Muscle of leg (tissue), 11 donors: ENCODE data around the gene DOP1B. TPM values are rescaled to one million over a fixed set of nuclear protein-coding genes. Genes with fewer than 3 reads are reported as not detected.
A peak's percentile ranks its signal among the peaks of the same experiment; 100 is the strongest.
"Not testable (repeated sequence)": the region's sequence is repeated elsewhere in the genome, so short reads cannot be mapped to it uniquely, and the experiment has no call there.

Experiments
- DNase-seq: peaks from one replicate; pipeline ENCODE4 v3.0.0; 2013
- H3K27ac ChIP-seq: one replicate; pipeline ENCODE4 v1.5.1; 2013; ENCODE audit warnings: mild to moderate bottlenecking, low read length, control low read depth
- H3K27me3 ChIP-seq: one replicate; pipeline ENCODE4 v1.6.1; 2013; ENCODE audit warnings: low read length; ENCODE audit not compliant: control insufficient read depth, insufficient read depth
- H3K36me3 ChIP-seq: one replicate; pipeline ENCODE4 v1.6.1; 2013; ENCODE audit warnings: low read length; ENCODE audit not compliant: control insufficient read depth, insufficient read depth
- H3K4me1 ChIP-seq: one replicate; pipeline ENCODE4 v1.6.1; 2013; ENCODE audit warnings: low read length; ENCODE audit not compliant: control insufficient read depth, insufficient read depth
- H3K4me3 ChIP-seq: one replicate; pipeline ENCODE4 v1.5.1; 2013; ENCODE audit warnings: low read length, control low read depth
- H3K9me3 ChIP-seq: replicated peaks from 2 replicates; pipeline ENCODE4 v1.6.1; 2013; ENCODE audit warnings: low read depth, low read length; ENCODE audit not compliant: control insufficient read depth
- WGBS: methylation state at CpG from one replicate; pipeline ENCODE4 v1.1.5; 2013; ENCODE audit warnings: missing lambda C conversion rate; ENCODE audit not compliant: insufficient coverage; 5-methylcytosine and 5-hydroxymethylcytosine counted together
- polyA plus RNA-seq, 8 donors: library from polyadenylated mRNA; unstranded; fragments of 120-200 nt; gene quantifications; one replicate each; pipeline versions ENCODE4 v1.2.1 to v1.2.3, GENCODE V29; 2013; ENCODE audit warnings: inconsistent platforms in 1 of 8, low replicate concordance in 1 of 8; ENCODE audit not compliant: insufficient read length in 8 of 8, insufficient read depth in 1 of 8
- total RNA-seq: library from RNA; stranded (reverse); fragments of 120-200 nt; gene quantifications from one replicate; pipeline ENCODE4 v1.2.4, GENCODE V29; 2013

Gene DOP1B
- total and polyA plus RNA-seq, 9 donors: 4.2 to 8.9 (median 6.3) TPM

DNA sequence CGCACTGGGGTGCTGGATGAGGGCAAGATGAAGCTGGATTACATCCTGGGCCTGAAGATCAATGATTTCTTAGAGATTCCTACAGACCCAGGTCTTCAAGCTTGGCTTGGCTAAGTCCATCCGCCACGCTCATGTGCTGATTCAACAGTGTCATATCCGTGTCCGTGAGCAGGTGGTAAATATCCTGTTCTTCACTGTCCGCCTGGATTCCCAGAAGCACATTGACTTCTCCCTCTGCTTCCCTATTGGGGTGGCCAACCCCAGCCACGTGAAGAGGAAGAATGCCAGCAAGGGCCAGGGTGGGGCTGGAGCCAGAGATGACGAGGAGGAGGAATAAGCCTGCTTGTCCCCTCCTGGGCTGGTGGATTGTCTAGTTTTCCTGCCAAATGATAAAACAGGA lies 23.9 kb upstream of the DOP1B start:
- 89% methylated on average over 3 of the region's 8 CpGs for WGBS

DNA sequence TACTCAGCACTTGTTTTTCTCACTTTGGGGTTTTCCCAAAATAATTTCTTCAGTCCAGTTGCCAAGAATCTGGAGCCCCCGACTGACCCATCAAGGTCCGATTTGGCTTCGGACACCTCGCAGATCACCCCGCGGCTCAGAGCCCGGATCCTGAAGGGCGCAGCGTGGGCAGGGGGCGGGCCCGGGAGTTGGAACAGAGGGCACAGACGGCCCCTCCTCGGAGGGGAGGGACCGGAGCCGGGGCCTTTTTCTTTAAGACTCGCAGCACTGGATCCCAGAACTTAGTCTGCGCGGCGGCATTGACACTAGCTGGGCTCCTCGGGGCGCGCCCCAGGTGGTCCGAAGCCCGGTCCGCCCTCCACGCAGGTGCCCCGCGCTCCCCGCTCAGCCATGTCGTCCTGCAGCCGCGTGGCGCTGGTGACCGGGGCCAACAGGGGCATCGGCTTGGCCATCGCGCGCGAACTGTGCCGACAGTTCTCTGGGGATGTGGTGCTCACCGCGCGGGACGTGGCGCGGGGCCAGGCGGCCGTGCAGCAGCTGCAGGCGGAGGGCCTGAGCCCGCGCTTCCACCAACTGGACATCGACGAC lies 21.7 kb upstream of the DOP1B start, which contains the start of gene CBR3:
Gene CBR3, plus strand, starts transcription at position 277 of the 588 bp plus-strand sequence. Its CDS starts 114 bp downstream, at position 391.
- under 1% methylated on average over 53 of the region's 53 CpGs for WGBS
- peak; percentile 53 for DNase-seq

More for the DNA sequence above, 23.9 kb upstream of the DOP1B start:
- Histone ChIP-seq H3K36me3 (no peaks in the 10 kb centered on the region), H3K27ac (no peak overlapping the region), H3K4me1 (peaks cover 13% of the 10 kb centered on the region), H3K4me3 (no peak overlapping the region), H3K9me3 (no peaks in the 10 kb centered on the region), H3K27me3 (peaks cover 24% of the 10 kb centered on the region)
- DNase-seq: no peak

DNA sequence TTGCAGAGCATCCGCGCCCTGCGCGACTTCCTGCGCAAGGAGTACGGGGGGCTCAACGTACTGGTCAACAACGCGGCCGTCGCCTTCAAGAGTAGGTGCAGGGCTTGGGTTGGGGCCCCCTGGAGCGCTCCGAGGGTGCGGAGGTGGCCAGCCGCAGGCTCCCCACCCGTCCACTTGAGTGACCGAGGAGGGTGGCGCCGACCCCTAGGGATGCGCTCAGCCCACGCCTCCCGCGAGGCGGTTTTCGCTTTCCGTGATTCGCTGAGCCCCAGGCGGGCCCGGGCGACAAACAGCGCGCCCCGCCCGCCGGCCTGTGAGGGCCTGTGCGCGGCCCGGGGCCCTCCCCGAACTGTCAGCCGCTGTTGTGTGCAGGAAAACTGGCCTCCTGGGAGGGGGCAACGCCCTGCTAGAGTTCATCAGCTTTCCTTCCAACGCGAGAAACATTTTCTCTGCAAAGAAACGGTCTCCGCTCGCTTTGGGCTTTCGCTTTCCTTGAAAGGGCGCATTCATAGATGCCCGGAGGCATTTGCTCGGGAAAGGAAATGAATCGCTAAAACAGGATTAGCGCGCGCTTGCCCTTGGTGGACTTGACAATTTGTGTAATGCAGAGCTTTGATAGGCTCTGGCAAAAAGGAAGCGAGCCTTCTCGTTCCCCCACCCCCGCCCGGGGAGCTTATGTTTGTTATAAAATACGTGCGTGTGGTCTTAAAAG lies 21.1 kb upstream of the DOP1B start:
- under 1% methylated on average over 51 of the region's 60 CpGs for WGBS
- peaks cover 24% of the 10 kb centered on the region for H3K27me3 ChIP-seq
- H3K27ac ChIP-seq: peak overlapping the region; percentile 86
- peak overlapping the region; percentile 71 for H3K4me3 ChIP-seq
- no peaks in the 10 kb centered on the region for H3K9me3 ChIP-seq
- peaks cover 13% of the 10 kb centered on the region for H3K4me1 ChIP-seq
- H3K36me3 ChIP-seq: peaks cover 3% of the 10 kb centered on the region
- DNase-seq: peak; percentile 86

More for the DNA sequence above, 21.7 kb upstream of the DOP1B start, which contains the start of gene CBR3:
- H3K9me3 ChIP-seq: no peaks in the 10 kb centered on the region
- peaks cover 24% of the 10 kb centered on the region for H3K27me3 ChIP-seq
- H3K27ac ChIP-seq: peak within 1 kb of the TSS; percentile 86
- peaks cover 13% of the 10 kb centered on the region for H3K4me1 ChIP-seq
- H3K36me3 ChIP-seq: peaks cover 3% of the 10 kb centered on the region
- peak within 1 kb of the TSS; percentile 71 for H3K4me3 ChIP-seq

DNA sequence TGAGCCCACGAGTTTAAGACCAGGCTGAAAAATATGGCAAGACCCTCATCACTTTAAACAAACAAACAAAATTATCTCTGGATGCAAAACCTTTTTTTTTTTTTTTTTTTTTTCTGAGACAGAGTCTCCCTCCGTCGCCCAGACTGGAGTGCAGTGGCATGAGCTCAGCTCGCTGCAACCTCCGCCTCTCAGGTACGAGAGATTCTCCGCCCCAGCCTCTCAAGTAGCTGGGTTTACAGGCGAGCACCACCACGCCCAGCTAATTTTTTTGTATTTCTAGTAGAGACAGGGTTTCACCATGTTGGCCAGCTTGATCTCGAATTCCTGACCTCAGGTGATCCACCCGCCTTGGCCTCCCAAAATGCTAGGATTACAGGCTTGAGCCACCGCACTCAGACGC lies 16.8 kb upstream of the DOP1B start:
- not testable (repeated sequence) for H3K9me3 ChIP-seq, DNase-seq, H3K4me3 ChIP-seq, H3K27ac ChIP-seq, H3K4me1 ChIP-seq, H3K36me3 ChIP-seq
- H3K27me3 ChIP-seq: peaks cover 19% of the 10 kb centered on the region
- 93% methylated on average over 10 of the region's 13 CpGs for WGBS

DNA sequence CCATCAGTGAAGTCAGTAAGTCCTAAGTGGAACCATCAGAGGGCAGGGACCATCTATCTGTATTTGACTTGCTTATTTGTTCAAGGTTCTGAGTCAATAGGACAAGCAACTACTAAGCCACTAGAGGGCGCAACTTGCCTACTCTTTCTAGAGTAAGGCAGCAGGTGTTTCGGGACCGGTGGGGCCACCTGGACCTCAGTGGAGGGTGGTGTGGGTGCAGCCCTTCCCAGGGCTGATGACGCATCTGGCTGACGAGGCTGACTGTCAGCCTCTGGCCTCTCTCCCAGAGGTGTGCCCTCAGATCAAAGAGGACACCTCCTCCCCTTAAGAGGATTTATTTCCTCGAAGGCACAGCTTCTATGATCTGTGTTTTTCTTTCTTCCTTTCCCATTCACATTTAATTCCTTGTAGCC lies 15.1 kb upstream of the DOP1B start:
- Histone ChIP-seq H3K4me3 (no peak overlapping the region), H3K27me3 (peaks cover 6% of the 10 kb centered on the region), H3K27ac (no peak overlapping the region), H3K36me3 (peaks cover 3% of the 10 kb centered on the region), H3K9me3 (no peaks in the 10 kb centered on the region), H3K4me1 (peaks cover under 1% of the 10 kb centered on the region)
- 0% methylated on average over 3 of the region's 6 CpGs for WGBS
- DNase-seq: peak; percentile 86

DNA sequence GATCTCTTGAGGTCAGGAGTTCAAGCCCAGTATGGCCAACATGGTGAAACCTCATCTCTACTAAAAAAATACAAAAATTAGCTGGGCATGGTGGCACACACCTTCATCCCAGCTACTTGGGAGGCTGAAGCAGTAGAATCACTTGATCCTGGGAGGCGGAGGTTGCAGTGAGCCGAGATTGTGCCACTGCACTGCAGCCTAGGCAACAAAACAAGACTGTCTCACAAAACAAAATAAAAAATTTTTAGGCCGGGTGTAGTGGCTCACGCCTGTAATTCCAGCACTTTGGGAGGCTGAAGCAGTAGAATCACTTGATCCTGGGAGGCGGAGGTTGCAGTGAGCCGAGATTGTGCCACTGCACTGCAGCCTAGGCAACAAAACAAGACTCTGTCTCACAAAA lies 12.4 kb upstream of the DOP1B start:
- not testable (repeated sequence) for H3K9me3 ChIP-seq, H3K27ac ChIP-seq, DNase-seq, H3K36me3 ChIP-seq, H3K4me3 ChIP-seq, H3K27me3 ChIP-seq, H3K4me1 ChIP-seq
- no CpG with 5 or more reads among the region's 6 CpGs for WGBS

DNA sequence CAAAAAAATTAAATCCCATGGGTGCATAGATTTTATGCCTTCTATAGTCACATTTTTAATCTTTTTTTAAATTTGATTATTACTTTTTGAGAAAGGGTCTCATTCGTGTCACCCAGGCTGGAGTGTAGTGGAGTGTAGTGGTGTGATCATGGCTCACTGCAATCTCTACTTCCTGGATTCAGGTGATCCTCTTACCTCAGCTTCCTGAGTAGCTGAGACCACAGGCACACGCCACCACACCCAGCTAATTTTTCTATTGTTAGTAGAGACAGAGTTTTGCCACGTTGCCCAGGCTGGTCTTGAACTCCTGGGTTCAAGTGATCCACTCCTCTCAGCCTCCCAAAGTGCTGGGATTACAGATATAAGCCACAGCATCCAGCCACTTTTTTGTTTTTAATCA lies 11.4 kb upstream of the DOP1B start:
- H3K4me1 ChIP-seq: peaks cover 3% of the 10 kb centered on the region
- no peak overlapping the region for H3K4me3 ChIP-seq
- H3K27me3 ChIP-seq: no peaks in the 10 kb centered on the region
- no peak overlapping the region for H3K27ac ChIP-seq
- no peaks in the 10 kb centered on the region for H3K36me3 ChIP-seq
- DNase-seq: no peak
- H3K9me3 ChIP-seq: no peaks in the 10 kb centered on the region
- WGBS: no CpG with 5 or more reads among the region's 3 CpGs

DNA sequence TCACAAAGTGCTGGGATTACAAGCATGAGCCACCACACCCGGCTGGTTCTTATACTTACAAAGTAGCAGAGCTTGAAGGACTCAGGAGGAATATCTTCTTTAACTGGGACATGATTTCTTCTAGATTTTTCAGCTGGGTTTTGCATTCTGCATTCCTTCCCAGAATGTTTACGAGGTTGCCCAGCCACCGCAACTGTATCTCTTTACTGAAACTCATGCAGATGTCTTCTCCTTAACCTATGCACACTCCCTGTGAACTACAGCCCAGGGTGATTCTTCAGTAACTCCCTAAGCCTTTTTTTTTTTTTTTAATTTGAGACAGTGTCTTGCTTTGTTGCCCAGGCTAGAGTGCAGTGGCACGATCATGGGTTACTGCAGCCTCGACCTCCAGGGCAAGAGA lies 8.7 kb upstream of the DOP1B start:
- Histone ChIP-seq H3K27me3 (no peaks in the 10 kb centered on the region), H3K9me3 (no peaks in the 10 kb centered on the region), H3K4me3 (no peak overlapping the region), H3K36me3 (no peaks in the 10 kb centered on the region), H3K27ac (no peak overlapping the region), H3K4me1 (peaks cover 8% of the 10 kb centered on the region)
- no peak for DNase-seq
- 100% methylated on average over 1 of the region's 5 CpGs for WGBS

DNA sequence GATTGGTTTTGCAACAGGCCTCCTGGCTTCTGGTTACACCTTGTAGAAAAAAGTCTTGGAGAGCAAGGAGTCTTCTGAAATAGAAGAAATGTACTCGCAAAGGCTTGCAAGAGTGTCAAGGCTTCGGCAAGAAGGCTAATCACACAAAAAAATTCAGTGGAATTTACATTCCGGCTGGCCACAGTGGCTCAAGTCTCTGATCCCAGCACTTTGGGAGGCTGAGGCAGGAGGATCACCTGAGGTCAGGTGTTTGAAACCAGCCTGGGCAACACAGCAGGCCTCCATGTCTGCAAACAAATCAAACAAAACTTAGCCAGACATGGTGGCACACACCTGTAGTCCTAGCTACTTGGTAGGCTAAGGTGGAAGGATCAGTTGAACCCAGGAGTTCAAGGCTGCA lies 7.7 kb upstream of the DOP1B start:
- Histone ChIP-seq H3K27me3 (no peaks in the 10 kb centered on the region), H3K4me1 (peaks cover 8% of the 10 kb centered on the region), H3K4me3 (no peak overlapping the region), H3K9me3 (no peaks in the 10 kb centered on the region), H3K27ac (no peak overlapping the region), H3K36me3 (no peaks in the 10 kb centered on the region)
- 80% methylated on average over 2 of the region's 3 CpGs for WGBS
- no peak for DNase-seq

DNA sequence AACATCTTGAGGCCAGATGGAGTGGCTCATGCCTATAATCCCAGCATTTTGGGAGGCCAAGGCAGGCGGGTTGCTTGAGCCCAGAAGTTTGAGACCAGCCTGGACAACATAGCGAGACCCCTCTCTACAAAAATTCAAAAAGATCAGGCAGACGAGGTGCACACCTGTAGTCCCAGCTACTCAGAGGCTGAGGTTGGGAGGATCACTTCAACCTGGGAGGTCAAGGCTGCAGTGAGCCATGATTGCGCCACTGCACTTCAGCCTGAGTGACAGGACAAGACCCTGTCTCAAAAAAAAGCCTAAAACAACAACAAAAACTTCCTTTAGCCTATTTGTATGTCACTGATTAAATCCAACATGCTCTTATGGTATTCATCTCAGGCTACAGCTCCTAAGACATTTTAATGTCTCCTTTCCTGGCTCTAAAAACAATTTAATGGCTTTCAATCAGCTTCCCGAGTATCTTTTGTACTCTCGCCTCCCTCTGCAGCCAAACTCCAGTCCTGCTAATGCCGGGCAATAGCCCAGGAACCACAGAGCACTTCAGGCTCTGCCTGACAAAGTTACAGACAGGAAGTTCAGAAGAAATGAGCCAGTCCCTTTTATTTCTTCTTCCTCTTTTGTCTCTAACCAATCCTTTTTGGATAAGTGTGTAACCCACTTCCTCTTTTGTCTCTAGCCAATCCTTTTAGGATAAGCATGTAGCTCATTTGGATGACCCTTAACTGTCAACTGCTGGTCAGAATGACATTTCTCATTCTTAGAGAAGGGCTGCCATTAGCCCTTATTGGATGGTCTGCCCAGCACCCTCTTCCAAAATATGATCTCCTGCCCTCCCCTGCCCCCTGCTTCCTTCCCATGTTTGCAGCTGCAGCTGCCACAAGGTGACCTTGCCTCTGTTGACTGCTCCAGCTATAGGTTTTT lies 6.6 kb upstream of the DOP1B start:
- WGBS: 39% methylated on average over 5 of the region's 7 CpGs
- H3K27ac ChIP-seq: peak overlapping the region; percentile 32
- no peaks in the 10 kb centered on the region for H3K27me3 ChIP-seq
- H3K4me3 ChIP-seq: no peak overlapping the region
- H3K4me1 ChIP-seq: peaks cover 8% of the 10 kb centered on the region
- H3K9me3 ChIP-seq: no peaks in the 10 kb centered on the region
- peak; percentile 82 for DNase-seq
- H3K36me3 ChIP-seq: no peaks in the 10 kb centered on the region
